Raji (cell line): Measurements from ENCODE around the gene FGF22.

Experiments used
- POLR2A ChIP-seq: IDR thresholded peaks from 2 replicates; pipeline ENCODE4 v1.6.1; 2011; ENCODE audit warnings: low read depth, low read length, control low read depth; ENCODE audit not compliant: insufficient read depth

Gene FGF22

DNA sequence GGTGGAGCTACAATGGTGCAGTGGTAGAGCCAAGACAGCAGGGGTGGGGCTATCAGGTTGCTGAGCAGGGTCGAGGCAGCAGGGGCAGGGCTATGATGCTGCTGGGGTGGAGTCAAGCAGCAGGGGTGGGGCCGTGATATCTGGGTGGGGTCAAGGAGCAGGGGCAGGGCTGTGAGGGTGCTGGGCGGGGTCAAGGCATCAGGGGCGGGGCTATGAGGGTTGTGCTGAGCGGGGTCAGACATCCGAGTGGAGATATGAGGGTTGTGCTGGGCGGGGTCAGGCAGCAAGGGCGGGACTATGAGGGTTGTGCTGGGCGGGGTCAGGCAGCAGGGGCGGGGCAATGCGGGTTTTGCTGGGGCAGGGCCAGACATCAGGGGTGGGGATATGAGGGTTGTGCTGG is 35.3 kb upstream of the FGF22 start:
- no peak for TF ChIP-seq POLR2A

DNA sequence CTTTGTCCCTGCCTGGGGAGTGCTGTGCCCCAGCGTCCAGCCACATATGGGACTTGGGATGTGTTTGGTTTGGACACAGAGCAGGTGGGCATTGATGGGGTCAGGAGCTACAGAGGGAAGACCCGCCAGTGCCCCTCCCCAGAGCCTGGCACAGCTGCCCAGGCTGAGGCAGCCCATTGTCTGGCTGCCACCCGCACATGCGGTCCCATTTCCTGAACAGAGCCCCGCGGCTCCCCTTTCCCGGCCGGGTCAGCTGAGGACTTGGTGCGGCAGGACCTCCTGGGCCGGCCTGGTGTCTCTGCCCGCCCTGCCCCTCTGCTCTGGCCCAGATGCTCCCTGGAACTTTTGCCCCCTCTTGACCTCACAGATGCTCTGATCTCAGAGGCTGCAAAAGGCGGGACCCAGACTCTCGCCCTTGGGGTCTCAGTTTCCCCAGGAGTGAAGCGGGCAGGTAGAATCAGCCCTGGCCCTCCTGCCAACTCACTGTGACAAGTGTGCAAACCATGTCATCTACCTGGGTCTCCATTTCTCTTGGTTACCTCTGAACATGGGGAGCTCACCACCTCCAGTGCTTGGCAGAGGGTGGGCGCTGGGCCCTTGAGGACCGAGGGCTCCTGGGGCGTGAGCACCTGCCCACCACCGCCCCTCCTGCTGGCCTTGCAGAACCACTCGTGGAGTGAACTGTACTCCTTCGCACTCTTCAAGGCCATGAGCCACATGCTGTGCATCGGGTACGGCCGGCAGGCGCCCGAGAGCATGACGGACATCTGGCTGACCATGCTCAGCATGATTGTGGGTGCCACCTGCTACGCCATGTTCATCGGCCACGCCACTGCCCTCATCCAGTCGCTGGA is 32.2 kb upstream of the FGF22 start:
- no peak for TF ChIP-seq POLR2A

- no peak for TF ChIP-seq POLR2A
These were observed 31.3 kb upstream of the FGF22 start for GRCh38 chr19:608155-609003.

DNA sequence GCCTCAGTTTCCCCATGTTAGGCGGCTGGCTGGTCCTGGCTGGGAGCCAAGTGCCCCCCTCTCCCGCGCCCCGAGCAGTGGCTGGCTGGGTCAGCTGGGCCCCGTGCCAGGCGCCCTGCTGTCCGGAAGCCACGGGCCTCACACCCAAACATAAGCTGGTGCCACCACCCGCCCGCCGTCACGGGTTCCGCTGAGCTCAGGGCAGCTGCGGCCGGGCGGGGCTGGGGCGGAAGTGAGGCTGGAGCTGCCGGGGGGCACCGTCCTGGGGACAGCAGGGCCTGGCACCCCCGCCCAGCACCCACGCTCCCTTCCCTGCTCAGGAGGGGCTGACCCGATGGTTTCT is 30.7 kb upstream of the FGF22 start:
- TF ChIP-seq POLR2A: no peak

DNA sequence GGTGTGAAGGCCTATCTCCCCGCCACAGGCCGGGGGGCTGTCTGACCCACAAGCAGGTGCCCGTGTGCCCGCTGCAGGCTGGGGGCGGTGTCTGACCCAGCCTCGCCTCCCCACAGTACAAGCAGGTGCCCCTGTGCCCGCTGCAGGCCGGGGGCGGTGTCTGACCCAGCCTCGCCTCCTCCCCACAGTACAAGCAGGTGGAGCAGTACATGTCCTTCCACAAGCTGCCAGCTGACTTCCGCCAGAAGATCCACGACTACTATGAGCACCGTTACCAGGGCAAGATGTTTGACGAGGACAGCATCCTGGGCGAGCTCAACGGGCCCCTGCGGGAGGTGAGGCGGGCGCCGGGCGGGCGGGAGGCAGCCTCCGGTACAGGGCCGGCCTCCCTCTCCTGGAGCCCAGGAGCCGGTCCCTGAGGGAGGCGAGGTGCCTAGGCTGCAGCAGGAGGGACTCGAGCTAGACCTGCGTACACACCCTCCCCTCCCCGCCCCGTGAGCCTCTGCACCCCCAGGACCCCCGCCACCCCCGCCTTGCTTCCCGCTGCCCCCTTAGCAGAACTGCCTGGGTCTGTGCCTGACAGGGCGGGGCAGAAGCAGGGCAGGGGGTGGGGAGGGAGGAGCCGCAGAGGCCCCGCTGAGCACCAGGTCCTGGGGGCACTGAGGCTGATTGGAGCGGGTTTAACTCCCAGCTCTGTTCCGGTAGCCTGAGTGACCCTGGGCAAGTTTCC is 29.4 kb upstream of the FGF22 start:
- no peak for TF ChIP-seq POLR2A

- no peak for TF ChIP-seq POLR2A
These were observed 28.7 kb upstream of the FGF22 start for GRCh38 chr19:610801-611480.

GRCh38 chr19:611481-611868 is 28.2 kb upstream of the FGF22 start:
- TF ChIP-seq POLR2A: no peak

GRCh38 chr19:612941-613340 is 26.7 kb upstream of the FGF22 start:
- no peak for TF ChIP-seq POLR2A

- TF ChIP-seq POLR2A: no peak
These were observed 25.7 kb upstream of the FGF22 start for GRCh38 chr19:613732-614567.

- TF ChIP-seq POLR2A: no peak
These were observed 24.1 kb upstream of the FGF22 start for GRCh38 chr19:615619-616018.

GRCh38 chr19:616062-616700 is 23.5 kb upstream of the FGF22 start:
- TF ChIP-seq POLR2A: no peak

- no peak for TF ChIP-seq POLR2A
These were observed 22.7 kb upstream of the FGF22 start for GRCh38 chr19:616747-617526.
